Measurements from ENCODE around the gene AMBP.
"Not testable (repeated sequence)": the region's sequence is repeated elsewhere in the genome, so short reads cannot be mapped to it uniquely, and the experiment has no call there.

The AMBP gene

DNA sequence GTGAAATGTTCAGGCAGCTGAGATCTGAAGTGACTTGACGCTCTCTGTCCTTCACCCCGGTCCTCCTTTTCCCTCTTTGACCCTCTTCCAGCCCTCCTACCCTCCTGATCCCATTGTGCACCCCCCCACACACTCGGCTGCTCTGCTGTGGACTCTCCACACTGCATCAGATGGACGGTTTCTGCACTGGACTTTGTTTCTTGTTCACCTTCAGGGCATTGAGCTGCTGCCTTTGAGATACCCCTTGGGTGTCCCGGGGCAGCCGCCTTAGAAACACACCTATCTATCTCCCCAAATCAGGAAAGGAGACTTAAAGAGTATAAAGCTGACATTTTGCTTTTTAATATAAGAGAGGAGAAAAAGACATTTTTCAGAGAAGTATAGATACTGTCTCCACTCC lies 27.5 kb downstream of the AMBP start:
- DNase-seq (ENCODE audit: low read depth in 2 of 2) = no peak

DNA sequence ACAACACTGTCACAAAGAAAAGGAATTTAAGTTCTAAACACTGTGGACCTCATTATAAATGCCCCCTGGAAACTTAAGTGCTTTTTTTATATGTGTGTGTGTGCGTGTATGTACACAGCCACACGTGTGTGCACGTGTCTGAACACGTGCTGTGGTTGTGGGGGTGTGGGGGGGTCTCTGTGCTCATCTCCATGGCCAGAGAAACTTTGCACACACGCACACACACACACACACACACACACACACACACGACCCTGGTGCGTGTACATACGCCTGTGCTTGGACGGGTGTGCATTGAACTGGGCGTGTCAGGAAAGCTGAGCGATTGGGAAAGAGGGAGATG lies 27.9 kb downstream of the AMBP start:
- no peak for DNase-seq (ENCODE audit: low read depth in 2 of 2)

DNA sequence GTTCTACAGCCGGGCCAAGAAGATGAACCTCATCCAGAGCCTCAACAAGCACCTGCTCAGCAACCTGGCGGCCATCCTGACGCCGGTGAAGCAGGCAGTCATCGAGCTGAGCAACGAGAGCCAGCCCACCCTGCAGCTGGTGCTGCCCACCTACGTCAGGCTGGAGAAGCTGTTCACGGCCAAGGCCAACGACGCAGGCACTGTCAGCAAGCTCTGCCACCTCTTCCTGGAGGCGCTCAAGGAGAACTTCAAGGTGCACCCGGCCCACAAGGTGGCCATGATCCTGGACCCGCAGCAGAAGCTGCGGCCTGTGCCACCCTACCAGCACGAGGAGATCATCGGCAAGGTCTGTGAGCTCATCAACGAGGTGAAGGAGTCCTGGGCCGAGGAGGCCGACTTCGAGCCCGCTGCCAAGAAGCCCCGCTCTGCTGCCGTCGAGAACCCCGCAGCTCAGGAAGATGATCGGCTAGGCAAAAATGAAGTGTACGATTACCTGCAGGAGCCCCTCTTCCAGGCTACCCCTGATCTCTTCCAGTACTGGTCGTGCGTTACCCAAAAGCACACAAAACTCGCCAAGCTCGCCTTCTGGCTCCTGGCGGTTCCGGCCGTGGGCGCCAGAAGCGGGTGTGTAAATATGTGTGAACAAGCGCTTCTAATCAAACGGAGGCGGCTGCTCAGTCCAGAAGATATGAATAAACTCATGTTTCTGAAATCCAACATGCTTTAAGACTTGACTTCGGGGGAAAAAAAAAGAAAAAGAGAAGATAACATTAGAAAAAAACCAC lies 28.5 kb downstream of the AMBP start:
- DNase-seq (ENCODE audit: low read depth in 2 of 2) = no peak

DNA sequence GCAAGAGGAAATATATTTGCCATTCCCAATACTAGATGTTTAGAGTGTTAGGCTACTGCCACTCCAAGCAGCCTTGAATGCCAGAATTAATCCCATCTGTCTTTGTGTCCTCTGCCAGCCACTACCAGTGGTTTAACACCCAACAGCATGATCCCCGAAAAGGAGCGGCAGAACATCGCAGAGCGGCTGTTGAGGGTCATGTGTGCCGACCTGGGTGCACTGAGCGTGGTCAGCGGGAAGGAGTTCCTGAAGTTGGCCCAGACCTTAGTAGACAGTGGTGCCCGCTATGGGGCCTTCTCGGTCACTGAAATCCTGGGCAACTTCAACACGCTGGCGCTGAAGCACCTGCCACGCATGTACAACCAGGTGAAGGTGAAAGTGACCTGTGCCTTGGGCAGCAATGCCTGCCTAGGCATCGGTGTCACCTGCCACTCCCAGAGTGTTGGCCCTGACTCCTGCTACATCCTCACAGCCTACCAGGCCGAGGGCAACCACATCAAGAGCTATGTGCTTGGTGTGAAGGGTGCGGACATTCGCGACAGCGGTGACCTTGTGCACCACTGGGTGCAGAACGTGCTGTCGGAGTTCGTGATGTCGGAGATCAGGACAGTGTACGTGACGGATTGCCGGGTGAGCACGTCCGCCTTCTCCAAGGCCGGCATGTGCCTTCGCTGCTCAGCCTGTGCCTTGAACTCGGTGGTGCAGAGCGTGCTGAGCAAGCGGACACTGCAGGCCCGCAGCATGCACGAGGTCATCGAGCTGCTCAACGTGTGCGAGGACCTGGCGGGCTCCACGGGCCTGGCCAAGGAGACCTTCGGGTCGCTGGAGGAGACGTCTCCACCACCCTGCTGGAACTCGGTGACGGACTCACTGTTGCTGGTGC lies 29.3 kb downstream of the AMBP start:
- DNase-seq (ENCODE audit: low read depth in 2 of 2) = no peak

DNA sequence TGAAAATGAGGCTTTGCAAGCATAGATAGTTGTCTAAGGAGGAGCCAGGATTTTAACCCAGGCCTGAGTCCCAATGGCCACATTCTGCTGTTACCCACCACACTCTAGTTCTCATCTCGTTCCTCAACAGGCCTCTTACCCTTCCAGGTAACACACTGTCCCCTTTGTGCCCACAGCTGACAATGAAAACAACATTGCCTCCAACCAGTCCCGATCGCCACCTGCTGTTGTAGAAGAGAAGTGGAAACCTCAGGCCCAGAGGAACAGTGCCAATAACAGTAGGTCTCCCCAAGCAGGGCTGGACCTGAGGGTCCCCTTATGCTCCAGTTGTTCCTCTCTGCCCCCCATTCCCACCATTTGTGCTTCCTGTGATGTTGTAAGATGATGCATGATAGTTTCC lies 30.4 kb downstream of the AMBP start:
- no peak for DNase-seq (ENCODE audit: low read depth in 2 of 2)

DNA sequence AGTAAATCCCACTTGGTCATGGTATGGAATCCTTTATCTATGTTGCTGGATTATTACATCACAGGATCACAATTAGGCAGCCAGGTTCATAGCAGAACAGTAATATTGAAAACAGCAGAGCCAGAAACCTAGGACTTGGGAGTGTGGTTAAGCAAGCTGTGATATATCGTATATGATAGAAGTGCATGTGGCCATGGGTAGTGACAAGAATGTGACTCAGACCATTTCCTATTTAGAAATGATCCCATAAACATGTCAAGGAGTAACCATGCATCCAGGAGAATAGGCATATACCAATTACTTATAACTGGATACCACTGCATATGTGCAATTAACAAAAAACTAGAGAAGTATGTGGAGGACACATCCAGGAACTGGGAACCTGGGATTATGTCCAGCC lies 31.2 kb downstream of the AMBP start:
- no peak for DNase-seq (ENCODE audit: low read depth in 2 of 2)

DNA sequence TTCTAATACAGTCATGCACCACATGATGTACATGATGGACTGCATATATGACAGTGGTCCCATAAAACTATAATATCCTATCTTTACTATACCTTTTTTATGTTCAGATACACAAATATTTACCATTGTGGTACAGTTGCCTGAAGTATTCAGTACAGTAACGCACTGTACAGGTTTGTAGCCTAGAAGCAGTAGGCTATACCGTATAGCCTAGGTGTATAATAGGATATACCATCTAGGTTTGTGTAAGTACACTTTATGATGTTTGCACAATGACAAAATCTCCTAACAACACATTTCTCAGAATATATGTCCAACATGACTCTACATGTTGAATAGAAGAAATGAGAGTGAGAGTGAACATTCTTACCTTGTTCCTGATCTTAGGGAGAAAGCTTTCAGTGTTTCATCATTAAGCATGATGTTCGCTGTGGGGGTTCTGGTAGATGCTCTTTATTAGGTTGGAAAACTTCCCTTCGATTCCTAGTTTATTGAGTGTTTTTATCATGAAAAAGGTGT lies 31.8 kb downstream of the AMBP start:
- DNase-seq (ENCODE audit: low read depth in 2 of 2) = no peak

DNA sequence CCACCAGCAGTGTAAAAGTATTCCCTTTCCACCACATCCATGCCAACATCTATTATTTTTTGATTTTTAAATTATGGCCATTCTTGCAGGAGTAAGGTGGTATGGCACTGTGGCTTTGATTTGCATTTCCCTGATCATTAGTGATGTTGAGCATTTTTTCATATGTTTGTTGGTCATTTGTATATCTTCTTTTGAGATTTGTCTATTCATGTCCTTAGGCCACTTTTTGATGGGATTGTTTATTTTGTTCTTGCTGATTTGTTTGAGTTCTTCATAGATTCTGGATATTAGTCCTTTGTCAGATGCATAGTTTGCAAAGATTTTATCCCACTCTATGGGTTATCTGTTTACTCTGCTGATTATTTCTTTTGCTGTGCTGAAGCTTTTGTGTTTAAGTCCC lies 34.4 kb downstream of the AMBP start:
- not testable (repeated sequence) for DNase-seq (ENCODE audit: low read depth in 2 of 2)

DNA sequence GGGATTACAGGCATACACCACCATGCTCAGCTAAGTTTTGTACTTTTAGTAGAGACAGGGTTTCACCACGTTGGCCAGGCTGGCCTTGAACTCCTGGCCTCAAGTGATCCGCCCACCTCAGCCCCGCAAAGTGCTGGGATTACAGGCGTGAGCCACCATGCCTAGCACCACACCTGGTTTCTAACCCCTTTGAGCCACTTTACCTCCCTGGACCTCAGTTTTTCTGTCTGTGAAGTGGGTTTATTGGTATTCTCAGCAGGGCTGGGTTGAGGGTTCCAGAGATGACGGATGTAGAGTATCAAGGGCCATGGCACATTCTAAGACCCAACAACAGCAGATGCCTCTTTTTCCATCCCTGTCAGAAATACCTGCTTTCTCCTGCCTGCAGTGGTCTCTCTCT lies 38.6 kb downstream of the AMBP start:
- DNase-seq (ENCODE audit: low read depth in 2 of 2) = no peak

DNA sequence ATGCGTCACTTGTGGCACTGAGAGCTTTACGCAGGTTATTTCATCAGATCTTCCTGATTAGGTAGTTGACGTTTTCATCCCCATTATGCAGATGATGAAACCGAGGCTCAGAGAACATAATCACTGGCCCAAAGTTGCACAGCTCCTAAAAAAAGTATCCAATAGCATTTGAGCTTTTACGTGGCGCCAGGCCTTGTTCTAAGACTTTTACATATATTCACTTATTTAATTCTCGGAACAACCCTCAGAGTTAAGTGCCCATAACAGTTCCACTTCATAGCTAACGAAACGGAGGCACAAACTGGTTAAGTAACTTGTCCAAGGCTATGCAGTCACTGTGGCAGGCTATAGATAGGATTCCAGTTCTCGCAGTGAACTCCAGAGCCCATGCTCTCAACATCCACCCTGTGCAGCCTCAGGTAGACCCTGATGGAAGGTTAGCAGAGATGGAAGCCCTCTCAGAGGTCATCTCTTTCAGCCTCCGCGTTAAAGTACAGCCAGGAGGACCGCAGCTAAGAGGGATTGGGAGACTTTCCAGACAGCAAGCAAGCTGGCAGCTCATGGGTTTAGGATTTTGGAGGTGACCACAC lies 39.3 kb downstream of the AMBP start:
- no peak for DNase-seq (ENCODE audit: low read depth in 2 of 2)

DNA sequence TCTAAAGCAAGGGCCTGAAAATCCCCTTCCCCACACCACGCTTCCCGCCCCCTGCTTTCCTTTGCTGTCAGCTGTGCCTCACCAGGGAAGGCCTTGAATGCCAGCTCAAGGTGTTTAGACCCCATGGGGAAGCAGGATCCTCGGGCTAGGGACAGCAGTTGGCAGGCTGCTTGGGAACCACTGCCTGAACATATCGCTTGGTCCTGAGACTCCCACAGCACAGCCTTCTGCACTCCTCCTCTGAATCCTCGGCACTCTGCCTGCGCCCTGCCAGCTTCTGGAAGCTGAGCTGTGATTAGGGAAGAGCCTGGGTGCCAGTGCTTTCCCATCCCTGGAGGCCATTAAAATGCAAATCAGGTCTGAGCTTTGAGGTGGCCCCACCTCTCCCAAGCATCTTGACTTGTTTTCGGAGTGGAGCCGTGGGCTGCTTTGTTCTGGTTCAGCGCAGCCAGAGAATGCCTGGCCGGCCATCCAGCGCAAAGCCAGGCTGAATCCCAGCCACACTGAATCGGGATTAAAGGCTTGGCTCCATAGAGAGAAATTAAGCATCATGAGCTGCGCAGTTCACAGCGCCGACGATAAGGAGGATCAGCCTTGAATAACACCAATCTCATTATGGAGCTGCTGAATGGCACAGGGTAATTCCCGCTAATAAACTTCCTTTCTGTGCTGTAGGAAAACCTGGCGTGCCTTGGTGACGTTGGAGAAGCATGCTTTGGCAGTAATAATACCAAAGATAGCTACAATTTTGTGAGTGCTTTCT lies 40.0 kb downstream of the AMBP start:
- no peak for DNase-seq (ENCODE audit: low read depth in 2 of 2)

DNA sequence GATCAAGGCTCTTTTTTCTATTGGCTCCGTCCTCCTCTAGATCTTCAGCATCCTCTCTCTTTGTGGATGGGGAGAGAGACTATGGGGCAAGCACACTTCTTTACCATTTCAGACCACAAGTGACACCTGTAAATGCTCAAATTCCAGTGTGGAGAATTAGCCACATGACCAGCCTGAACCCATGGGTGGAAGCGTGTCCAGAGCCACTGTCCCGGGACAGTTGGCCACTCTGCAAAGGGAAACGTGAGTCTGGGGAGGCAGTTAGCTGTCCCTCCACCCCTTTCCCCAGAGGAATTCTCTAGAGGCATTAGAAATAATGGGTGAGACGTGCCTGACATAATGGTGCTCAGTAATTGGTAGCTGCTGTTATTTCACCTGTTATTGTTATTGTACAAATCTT lies 40.9 kb downstream of the AMBP start:
- no peak for DNase-seq (ENCODE audit: low read depth in 2 of 2)

DNA sequence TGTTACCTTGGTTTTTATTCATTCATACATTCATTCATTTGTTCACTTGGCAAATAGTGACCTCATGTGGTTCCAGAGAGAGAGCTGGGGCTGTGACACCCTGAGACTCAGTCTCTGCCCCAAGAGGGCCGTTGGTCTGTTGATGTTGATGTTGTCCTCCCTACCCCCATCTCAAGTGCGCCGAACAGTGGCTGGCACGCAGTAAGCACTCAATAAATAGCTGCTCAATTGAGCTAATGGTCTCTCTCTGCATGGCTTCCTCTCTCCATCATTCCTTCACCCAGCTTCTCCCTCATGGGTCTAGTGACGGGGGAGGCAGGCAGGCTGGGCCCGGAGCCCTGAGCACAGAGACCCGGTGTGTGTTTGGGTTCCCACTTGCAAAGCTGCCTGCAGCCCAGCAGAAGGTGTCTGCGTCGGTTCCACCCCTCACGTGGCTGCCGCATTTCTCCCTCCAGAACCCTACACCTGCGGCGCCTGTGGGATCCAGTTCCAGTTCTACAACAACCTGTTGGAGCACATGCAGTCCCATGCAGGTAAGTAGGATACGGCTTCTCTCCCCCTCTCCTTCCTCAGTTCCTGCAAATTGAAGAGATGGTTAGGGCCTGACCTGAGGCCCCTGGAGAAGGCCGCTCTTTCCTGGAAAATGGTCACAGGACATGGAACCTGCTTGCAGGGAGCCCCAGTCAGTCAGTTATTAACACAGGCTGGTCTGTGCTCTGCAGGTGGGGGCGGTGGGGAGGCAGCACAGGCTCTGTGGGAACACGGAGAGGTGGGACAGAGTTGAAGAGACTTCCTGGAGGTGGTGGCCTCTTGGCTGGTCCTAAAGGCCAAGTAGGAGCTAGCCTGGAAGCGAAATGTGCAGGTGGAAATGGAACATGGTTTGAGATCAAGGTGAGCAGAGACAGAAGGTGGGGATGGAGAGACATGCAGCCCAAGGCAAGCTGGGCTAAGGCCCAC lies 42.0 kb downstream of the AMBP start:
- DNase-seq (ENCODE audit: low read depth in 2 of 2) = no peak

DNA sequence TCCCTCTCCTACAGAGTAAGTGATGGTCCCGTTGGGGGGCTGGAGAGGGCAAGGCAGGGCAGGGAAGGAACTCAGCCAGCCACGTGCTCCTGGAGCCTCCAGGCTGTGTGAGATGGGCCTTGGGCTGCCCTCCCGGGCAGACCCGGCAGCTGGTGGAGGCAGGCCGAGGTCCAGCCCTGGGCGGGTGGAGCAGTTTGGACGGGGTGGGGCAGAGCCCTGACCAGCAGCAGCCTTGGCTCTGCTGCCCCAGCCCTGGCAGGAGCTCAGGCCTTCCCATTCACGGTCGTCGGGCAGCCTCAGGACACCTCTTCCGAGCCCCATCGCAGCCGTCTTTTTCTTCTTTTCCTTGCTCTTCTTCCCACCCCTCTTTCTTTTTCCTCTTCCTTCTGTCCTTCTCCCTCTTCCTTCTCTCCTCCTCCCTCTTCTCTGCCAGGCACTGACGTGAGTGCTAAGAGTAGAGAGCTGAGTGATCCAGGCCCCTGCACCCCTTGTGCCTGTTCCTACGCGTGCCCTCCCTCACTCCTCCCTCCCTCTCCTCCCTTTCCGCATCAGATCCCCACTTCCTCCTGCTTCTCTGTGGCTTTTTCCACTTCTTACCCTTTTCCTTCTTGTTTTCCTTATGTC lies 42.8 kb downstream of the AMBP start:
- DNase-seq (ENCODE audit: low read depth in 2 of 2) = no peak

DNA sequence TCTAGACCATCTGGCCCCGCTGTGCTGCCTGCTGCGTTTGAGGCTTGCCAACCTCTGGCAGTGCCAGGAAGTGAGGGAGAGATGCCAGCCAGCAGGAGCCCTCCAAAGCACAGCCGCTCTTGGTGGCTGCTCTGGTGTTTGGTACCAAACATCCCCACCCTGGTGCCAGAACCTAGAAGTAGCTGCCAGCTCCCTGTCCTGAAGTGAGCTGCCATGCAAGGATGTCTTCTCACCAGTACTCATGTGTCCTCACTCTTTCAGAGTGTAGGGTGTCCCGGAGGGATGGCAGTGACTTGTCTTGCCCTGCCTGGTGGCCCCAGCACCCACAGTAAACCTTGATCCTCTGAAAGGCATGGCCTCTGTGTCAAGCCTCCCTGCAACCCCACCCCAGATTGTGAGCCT lies 43.4 kb downstream of the AMBP start:
- DNase-seq (ENCODE audit: low read depth in 2 of 2) = no peak

DNA sequence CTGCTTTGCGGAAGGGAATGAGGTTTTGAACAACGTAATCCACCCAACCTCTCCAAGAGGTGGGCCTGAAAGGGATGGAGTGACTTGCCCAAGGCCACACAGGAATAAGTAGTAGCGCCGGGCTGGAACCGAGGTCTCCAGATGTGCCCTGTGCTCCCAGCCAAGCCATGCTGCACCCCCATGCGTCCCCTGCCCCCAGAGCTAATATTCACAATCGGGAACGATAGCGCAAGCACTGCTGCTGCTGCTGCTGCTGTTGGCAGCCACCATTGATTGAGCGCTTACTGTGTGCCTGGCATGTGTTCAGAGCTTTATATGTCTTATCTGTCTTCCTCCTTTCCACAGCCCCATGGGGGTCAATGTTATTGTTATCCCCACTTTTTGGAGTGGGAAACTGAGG lies 43.9 kb downstream of the AMBP start:
- DNase-seq (ENCODE audit: low read depth in 2 of 2) = no peak

DNA sequence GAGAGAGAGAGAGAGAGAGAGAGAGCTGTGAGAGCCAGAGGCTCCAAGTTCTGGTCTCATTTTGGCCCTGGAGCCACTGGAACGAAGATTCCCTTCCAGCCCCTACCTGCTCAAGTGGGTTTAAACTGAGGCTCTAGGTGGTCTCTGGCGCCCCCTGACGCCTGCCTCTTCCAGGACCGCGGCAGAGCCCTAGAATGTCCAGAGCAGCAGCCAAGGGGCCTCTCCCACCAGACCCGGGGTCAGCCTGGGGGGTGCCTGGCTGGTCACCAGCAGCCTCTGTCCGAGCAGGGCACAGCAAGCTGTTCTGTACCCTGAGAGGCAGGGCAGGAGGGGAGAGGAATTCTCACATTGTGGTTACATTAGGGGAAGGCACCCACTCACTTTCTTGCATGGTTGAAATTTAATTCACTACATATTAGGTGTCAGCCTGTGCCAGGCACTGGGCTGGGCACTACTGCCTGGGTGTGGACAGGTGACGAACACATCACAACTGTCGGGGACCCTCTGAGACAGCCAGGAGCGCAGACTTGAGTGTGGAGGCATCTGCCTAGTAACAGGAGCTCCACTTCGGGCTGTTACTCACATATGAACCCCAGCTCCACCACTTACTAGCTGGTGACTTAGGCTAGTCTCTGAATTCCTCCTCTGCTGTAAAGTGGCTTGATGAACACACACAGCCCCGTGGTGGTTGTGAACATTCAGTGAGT lies 44.5 kb downstream of the AMBP start:
- DNase-seq (ENCODE audit: low read depth in 2 of 2) = no peak

DNA sequence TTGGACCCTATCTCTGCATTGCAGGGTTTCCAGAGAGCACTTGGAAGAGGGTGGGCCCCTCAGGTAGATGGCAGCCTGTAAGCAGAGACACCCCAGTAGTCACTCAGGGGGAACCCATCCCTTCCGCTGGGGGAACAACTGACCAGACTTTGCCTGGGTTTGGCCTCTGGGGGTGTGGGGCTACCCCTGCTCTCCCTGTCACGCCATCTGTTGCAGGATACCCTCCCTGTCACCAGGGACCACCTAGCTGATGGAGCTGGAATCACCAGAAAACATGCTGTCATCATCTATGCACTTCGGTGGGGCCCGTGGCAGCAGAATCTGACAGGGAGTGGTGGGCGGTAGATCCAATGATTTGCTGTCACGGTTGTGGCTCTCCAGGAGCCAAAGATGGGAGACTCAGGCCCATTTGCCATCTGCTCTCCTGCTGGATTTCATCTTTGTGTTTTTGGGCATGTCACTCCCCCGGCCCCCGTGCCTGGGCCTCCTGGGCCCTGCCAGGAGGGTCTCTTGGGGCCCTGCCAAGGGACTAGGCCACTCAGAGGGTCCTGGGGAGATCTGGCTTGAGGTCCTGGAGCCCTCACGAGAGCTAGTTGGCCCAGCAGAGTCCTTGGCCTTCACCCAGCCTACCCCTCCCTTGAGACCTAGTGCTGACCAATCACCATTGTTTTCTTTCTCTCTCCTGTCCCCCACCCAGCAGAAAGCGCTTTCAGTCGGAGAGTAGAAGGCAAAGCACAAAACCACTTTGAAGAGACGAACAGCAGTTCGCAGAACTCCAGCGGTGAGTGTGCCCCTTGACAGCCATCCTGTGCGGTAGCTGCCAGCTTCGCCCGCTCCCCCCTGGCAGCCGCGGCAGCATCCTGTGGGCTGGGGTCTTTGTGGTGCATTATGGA lies 45.9 kb downstream of the AMBP start:
- no peak for DNase-seq (ENCODE audit: low read depth in 2 of 2)

All from stimulated activated CD4-positive, alpha-beta T cell treated with anti-CD3 and anti-CD28 coated beads, Interleukin-4, amount 100 ng/mL, for 48 hours (primary cell).